HG02943 (cell line): ENCODE measurements around the gene CYP27A1.

ENCODE experiments used
- ATAC-seq: cut with Tn5 transposase; IDR thresholded peaks from one replicate; pipeline ENCODE4 v1.9.1; 2021; ENCODE audit warnings: mild to moderate bottlenecking, low read depth, moderate library complexity; ENCODE audit not compliant: unreplicated experiment

Gene CYP27A1

GRCh38 chr2:218856167-218856895 lies 74.4 kb downstream of the CYP27A1 start:
- no peak for ATAC-seq

GRCh38 chr2:218856896-218857243 lies 74.9 kb downstream of the CYP27A1 start:
- no peak for ATAC-seq

GRCh38 chr2:218857371-218858137 lies 75.6 kb downstream of the CYP27A1 start:
- ATAC-seq = no peak

GRCh38 chr2:218858138-218858445 lies 76.1 kb downstream of the CYP27A1 start:
- no peak for ATAC-seq

GRCh38 chr2:218858671-218859555 lies 77.0 kb downstream of the CYP27A1 start:
- no peak for ATAC-seq

GRCh38 chr2:218859556-218859987 lies 77.6 kb downstream of the CYP27A1 start, which contains the start of gene WNT6:
Gene WNT6 (plus strand): TSS chr2:218859805. CDS start chr2:218860038, 233 bp downstream.
- ATAC-seq = no peak

- ATAC-seq = no peak
Measured at GRCh38 chr2:218859988-218860831, 78.3 kb downstream of the CYP27A1 start.

GRCh38 chr2:218860950-218861381 lies 79.0 kb downstream of the CYP27A1 start:
- ATAC-seq = no peak

- no peak for ATAC-seq
Measured at GRCh38 chr2:218861645-218862318, 79.8 kb downstream of the CYP27A1 start.

- ATAC-seq = no peak
Measured at GRCh38 chr2:218863021-218863520, 81.1 kb downstream of the CYP27A1 start.
